ENCODE measurements around the gene PFN3.

GRCh38 chr5:177388521-177389052 lies 11.9 kb downstream of the PFN3 start:
- TF ChIP-seq, protein P1, sequence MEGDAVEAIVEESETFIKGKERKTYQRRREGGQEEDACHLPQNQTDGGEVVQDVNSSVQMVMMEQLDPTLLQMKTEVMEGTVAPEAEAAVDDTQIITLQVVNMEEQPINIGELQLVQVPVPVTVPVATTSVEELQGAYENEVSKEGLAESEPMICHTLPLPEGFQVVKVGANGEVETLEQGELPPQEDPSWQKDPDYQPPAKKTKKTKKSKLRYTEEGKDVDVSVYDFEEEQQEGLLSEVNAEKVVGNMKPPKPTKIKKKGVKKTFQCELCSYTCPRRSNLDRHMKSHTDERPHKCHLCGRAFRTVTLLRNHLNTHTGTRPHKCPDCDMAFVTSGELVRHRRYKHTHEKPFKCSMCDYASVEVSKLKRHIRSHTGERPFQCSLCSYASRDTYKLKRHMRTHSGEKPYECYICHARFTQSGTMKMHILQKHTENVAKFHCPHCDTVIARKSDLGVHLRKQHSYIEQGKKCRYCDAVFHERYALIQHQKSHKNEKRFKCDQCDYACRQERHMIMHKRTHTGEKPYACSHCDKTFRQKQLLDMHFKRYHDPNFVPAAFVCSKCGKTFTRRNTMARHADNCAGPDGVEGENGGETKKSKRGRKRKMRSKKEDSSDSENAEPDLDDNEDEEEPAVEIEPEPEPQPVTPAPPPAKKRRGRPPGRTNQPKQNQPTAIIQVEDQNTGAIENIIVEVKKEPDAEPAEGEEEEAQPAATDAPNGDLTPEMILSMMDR (IDR thresholded peaks at IDR 0.05): no peak
- TF ChIP-seq, protein P2, sequence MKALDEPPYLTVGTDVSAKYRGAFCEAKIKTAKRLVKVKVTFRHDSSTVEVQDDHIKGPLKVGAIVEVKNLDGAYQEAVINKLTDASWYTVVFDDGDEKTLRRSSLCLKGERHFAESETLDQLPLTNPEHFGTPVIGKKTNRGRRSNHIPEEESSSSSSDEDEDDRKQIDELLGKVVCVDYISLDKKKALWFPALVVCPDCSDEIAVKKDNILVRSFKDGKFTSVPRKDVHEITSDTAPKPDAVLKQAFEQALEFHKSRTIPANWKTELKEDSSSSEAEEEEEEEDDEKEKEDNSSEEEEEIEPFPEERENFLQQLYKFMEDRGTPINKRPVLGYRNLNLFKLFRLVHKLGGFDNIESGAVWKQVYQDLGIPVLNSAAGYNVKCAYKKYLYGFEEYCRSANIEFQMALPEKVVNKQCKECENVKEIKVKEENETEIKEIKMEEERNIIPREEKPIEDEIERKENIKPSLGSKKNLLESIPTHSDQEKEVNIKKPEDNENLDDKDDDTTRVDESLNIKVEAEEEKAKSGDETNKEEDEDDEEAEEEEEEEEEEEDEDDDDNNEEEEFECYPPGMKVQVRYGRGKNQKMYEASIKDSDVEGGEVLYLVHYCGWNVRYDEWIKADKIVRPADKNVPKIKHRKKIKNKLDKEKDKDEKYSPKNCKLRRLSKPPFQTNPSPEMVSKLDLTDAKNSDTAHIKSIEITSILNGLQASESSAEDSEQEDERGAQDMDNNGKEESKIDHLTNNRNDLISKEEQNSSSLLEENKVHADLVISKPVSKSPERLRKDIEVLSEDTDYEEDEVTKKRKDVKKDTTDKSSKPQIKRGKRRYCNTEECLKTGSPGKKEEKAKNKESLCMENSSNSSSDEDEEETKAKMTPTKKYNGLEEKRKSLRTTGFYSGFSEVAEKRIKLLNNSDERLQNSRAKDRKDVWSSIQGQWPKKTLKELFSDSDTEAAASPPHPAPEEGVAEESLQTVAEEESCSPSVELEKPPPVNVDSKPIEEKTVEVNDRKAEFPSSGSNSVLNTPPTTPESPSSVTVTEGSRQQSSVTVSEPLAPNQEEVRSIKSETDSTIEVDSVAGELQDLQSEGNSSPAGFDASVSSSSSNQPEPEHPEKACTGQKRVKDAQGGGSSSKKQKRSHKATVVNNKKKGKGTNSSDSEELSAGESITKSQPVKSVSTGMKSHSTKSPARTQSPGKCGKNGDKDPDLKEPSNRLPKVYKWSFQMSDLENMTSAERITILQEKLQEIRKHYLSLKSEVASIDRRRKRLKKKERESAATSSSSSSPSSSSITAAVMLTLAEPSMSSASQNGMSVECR (CRISPR knock-in tag; IDR thresholded peaks at IDR 0.05; ENCODE audit: borderline replicate concordance): no peak
